ENCODE measurements around the gene RNF181.
"Not testable (repeated sequence)": the region's sequence is repeated elsewhere in the genome, so short reads cannot be mapped to it uniquely, and the experiment has no call there.

The RNF181 gene

GRCh38 chr2:85597241-85597640, 1.7 kb downstream of the RNF181 start:
- no peak for DNase-seq
- TF ChIP-seq POLR2A (IDR thresholded peaks at IDR 0.05; ENCODE audit: low read length) (no peak), GATA1 (IDR thresholded peaks at IDR 0.05; ENCODE audit: low read depth, low read length) (no peak)

GRCh38 chr2:85598594-85599340, 3.2 kb downstream of the RNF181 start:
- TF ChIP-seq GATA1 (IDR thresholded peaks at IDR 0.05; ENCODE audit: low read depth, low read length) (no peak), POLR2A (IDR thresholded peaks at IDR 0.05; ENCODE audit: low read length) (no peak)
- DNase-seq: no peak

- no peak for DNase-seq
- TF ChIP-seq POLR2A (IDR thresholded peaks at IDR 0.05; ENCODE audit: low read length) (no peak), GATA1 (IDR thresholded peaks at IDR 0.05; ENCODE audit: low read depth, low read length) (no peak)
Observed at GRCh38 chr2:85599468-85600234, 4.1 kb downstream of the RNF181 start.

GRCh38 chr2:85600235-85600575, 4.7 kb downstream of the RNF181 start:
- TF ChIP-seq GATA1 (IDR thresholded peaks at IDR 0.05; ENCODE audit: low read depth, low read length) (no peak), POLR2A (IDR thresholded peaks at IDR 0.05; ENCODE audit: low read length) (no peak)
- no peak for DNase-seq

- DNase-seq: no peak
- TF ChIP-seq POLR2A (IDR thresholded peaks at IDR 0.05; ENCODE audit: low read length): no peak
- no peak for TF ChIP-seq GATA1 (IDR thresholded peaks at IDR 0.05; ENCODE audit: low read depth, low read length)
Observed at GRCh38 chr2:85600951-85601770, 5.6 kb downstream of the RNF181 start.

- DNase-seq: no peak
- no peak for TF ChIP-seq POLR2A (IDR thresholded peaks at IDR 0.05; ENCODE audit: low read length)
- no peak for TF ChIP-seq GATA1 (IDR thresholded peaks at IDR 0.05; ENCODE audit: low read depth, low read length)
Observed at GRCh38 chr2:85601771-85602475, 6.4 kb downstream of the RNF181 start.

GRCh38 chr2:85602476-85603234, 7.1 kb downstream of the RNF181 start, which contains the start of gene TMEM150A:
TMEM150A (minus strand) TSS chr2:85602698; CDS start chr2:85601948, 750 bp downstream.
- peak; percentile 86 to 90 for DNase-seq

GRCh38 chr2:85604133-85604444, 8.5 kb downstream of the RNF181 start:
- DNase-seq: not testable (repeated sequence)

More at GRCh38 chr2:85602476-85603234, 7.1 kb downstream of the RNF181 start, which contains the start of gene TMEM150A:
- TF ChIP-seq POLR2A (IDR thresholded peaks at IDR 0.05; ENCODE audit: low read length) (no peak), GATA1 (IDR thresholded peaks at IDR 0.05; ENCODE audit: low read depth, low read length) (no peak)

- TF ChIP-seq GATA1 (IDR thresholded peaks at IDR 0.05; ENCODE audit: low read depth, low read length) (no peak), POLR2A (IDR thresholded peaks at IDR 0.05; ENCODE audit: low read length) (no peak)
- DNase-seq: no peak
Observed at GRCh38 chr2:85604568-85605339, 9.2 kb downstream of the RNF181 start.

GRCh38 chr2:85605406-85606115, 10.0 kb downstream of the RNF181 start:
- no peak for DNase-seq
- TF ChIP-seq GATA1 (IDR thresholded peaks at IDR 0.05; ENCODE audit: low read depth, low read length) (no peak), POLR2A (IDR thresholded peaks at IDR 0.05; ENCODE audit: low read length) (no peak)

- DNase-seq: no peak
- TF ChIP-seq POLR2A (IDR thresholded peaks at IDR 0.05; ENCODE audit: low read length) (no peak), GATA1 (IDR thresholded peaks at IDR 0.05; ENCODE audit: low read depth, low read length) (no peak)
Observed at GRCh38 chr2:85606116-85606455, 10.5 kb downstream of the RNF181 start.

Data from erythroblast (primary cell).